Panc1 (cell line): ENCODE results near the gene LCOR. TPM values are rescaled to one million over a fixed set of nuclear protein-coding genes. Genes with fewer than 3 reads are reported as not detected.

Experiments used
- ATAC-seq: fragments of 200-7000 bp; cut with Tn5 transposase; 2 replicates; pipeline ENCODE4 v1.9.1; 2020; ENCODE audit warnings: mild to moderate bottlenecking, moderate library complexity
- BruUV-seq: library from RNA; stranded (reverse); fragments of 400-500 nt; replicated peaks from 2 replicates; lab custom pipeline; 2021; lab: Mats Ljungman, UMichigan
- CTCF ChIA-PET: fragments of 300-600 bp; sonication (Branson Sonifier 250); formaldehyde crosslinking; loops from one replicate; lab custom pipeline; 2022; ENCODE audit warnings: antibody characterized with exemption; lab: Charles Lee
- POLR2A ChIA-PET: fragments of 300-600 bp; sonication (Branson Sonifier 250); formaldehyde crosslinking; loops from one replicate; lab custom pipeline; 2022; ENCODE audit warnings: antibody characterized with exemption; lab: Charles Lee
- DNase-seq: peaks from one replicate; pipeline ENCODE4 v3.0.0-alpha.2; 2010; ENCODE audit warnings: low read depth, low spot score
- H3K27ac ChIP-seq: 2 replicates; pipeline ENCODE4 v1.5.1; 2011; ENCODE audit warnings: mild to moderate bottlenecking, low read length, inconsistent platforms
- H3K27me3 ChIP-seq: fragments of 200-500 bp; sonication (Bioruptor generic); 2 replicates; pipeline ENCODE4 v1.6.0; 2014; ENCODE audit warnings: low read length, inconsistent platforms; ENCODE audit not compliant: control insufficient read depth, insufficient read depth
- H3K36me3 ChIP-seq: fragments of 200-500 bp; sonication (Bioruptor generic); 2 replicates; pipeline ENCODE4 v1.5.1; 2014; ENCODE audit warnings: inconsistent platforms, mild to moderate bottlenecking, low read length, moderate library complexity; ENCODE audit not compliant: control insufficient read depth, insufficient read depth
- H3K4me1 ChIP-seq: 2 replicates; pipeline ENCODE4 v1.5.1; 2011; ENCODE audit warnings: inconsistent platforms, mild to moderate bottlenecking, low read length, moderate library complexity; ENCODE audit not compliant: control insufficient read depth, insufficient read depth
- H3K4me3 ChIP-seq, 2 experiments: 2 replicates each; pipeline ENCODE4 v1.5.1; 2011 to 2012; ENCODE audit warnings: low read depth in 2 of 2, low read length in 2 of 2, mild to moderate bottlenecking in 2 of 2, inconsistent platforms in 1 of 2, moderate library complexity in 1 of 2
- H3K9me3 ChIP-seq: fragments of 200-500 bp; sonication (Bioruptor generic); 2 replicates; pipeline ENCODE4 v1.5.1; 2014; ENCODE audit warnings: low read depth, mild to moderate bottlenecking, inconsistent platforms, low read length, moderate library complexity; ENCODE audit not compliant: control insufficient read depth, insufficient read depth
- CTCF ChIP-seq: fragments of 450-650 bp; IDR thresholded peaks from 2 replicates; pipeline ENCODE4 v1.5.1; 2017; ENCODE audit warnings: mild to moderate bottlenecking
- POLR2AphosphoS5 ChIP-seq: IDR thresholded peaks from 2 replicates; pipeline ENCODE4 v1.6.1; 2012; ENCODE audit warnings: mild to moderate bottlenecking, low read depth, low read length, moderate library complexity
- REST ChIP-seq, 2 experiments: IDR thresholded peaks; 2 replicates each; pipeline ENCODE4 v1.6.1; 2011 to 2012; ENCODE audit warnings: low read depth in 2 of 2, control low read depth in 1 of 2, low read length in 1 of 2, mild to moderate bottlenecking in 1 of 2, moderate library complexity in 1 of 2; ENCODE audit not compliant: insufficient read depth in 1 of 2
- SIN3A ChIP-seq: IDR thresholded peaks from 2 replicates; pipeline ENCODE4 v1.6.1; 2012; ENCODE audit warnings: low read depth, mild to moderate bottlenecking, low read length, moderate library complexity, borderline replicate concordance; ENCODE audit not compliant: insufficient read depth
- TCF7L2 ChIP-seq: IDR thresholded peaks from 2 replicates; pipeline ENCODE4 v1.6.1; 2011; ENCODE audit warnings: mild to moderate bottlenecking, low read depth, low read length, inconsistent platforms
- in situ Hi-C: cut with HindIII; loops from 2 replicates; pipeline ENCODE4 v1.10.0; 2016; ENCODE audit warnings: low sequenced_read_pairs, low pct_unique_long_range_greater_than_20kb
- intact Hi-C: fragments of 100-400 bp; cut with micrococcal nuclease; formaldehyde crosslinking; loops from one replicate; pipeline ENCODE4 v1.10.0; 2022; ENCODE audit not compliant: unreplicated experiment
- total RNA-seq: library from RNA; stranded (reverse); gene quantifications from one replicate; pipeline ENCODE4 v1.2.1, GENCODE V29; 2021; ENCODE audit not compliant: unreplicated experiment

Gene LCOR
- total RNA-seq, 1 experiment from 2014 or later, result 58.0 TPM

- Histone ChIP-seq H3K27me3 (no peaks in the 10 kb centered on the region), H3K4me3 (no peak overlapping the region), H3K36me3 (no peaks in the 10 kb centered on the region; the same call in 1 of the 2 replicates), H3K4me1 (no peaks in the 10 kb centered on the region), H3K27ac (no peak overlapping the region), H3K9me3 (no peaks in the 10 kb centered on the region)
- CTCF ChIA-PET, result no interaction called here
- in situ Hi-C loops (loop anchor here (5.0 kb wide), 1 partner anchor 37 kb away; no protein-coding TSS in a partner anchor), intact Hi-C loops (no loop called here)
- BruUV-seq, result no TSS peak
- TF ChIP-seq TCF7L2, result no peak
- no peak for TF ChIP-seq POLR2AphosphoS5
- no peak for TF ChIP-seq CTCF
- no peak for TF ChIP-seq SIN3A
- no peak for TF ChIP-seq REST (IDR thresholded peaks at IDR 0.05; ENCODE audit: insufficient read depth in 1 of 2, low read depth in 2 of 2, low read length in 1 of 2)
- DNase-seq, result no peak
- POLR2A ChIA-PET, result no interaction called here
- ATAC-seq, result no peak
These were observed 152.5 kb downstream of the LCOR start for GRCh38 chr10:96984541-96985131.

- Histone ChIP-seq H3K9me3 (no peaks in the 10 kb centered on the region), H3K36me3 (no peaks in the 10 kb centered on the region; the same call in 1 of the 2 replicates), H3K4me1 (no peaks in the 10 kb centered on the region), H3K4me3 (no peak overlapping the region), H3K27me3 (no peaks in the 10 kb centered on the region), H3K27ac (no peak overlapping the region)
- BruUV-seq, result no TSS peak
- ChIA-PET CTCF (interaction anchor here (1.0 kb wide), 1 partner anchor 51 kb away, joined by 3 read pairs; no protein-coding TSS in a partner anchor), POLR2A (no interaction called here)
- ATAC-seq (no peak), DNase-seq (no peak)
- in situ Hi-C loops, result no loop called here
- intact Hi-C loops, result no loop called here
- no peak for TF ChIP-seq SIN3A
- no peak for TF ChIP-seq POLR2AphosphoS5
These were observed 154.2 kb downstream of the LCOR start for GRCh38 chr10:96986200-96986856.
